Panc1 (cell line): ENCODE measurements around the gene LNPEP. TPM values are rescaled to one million over a fixed set of nuclear protein-coding genes. Genes with fewer than 3 reads are reported as not detected.

Experiments used
- ATAC-seq: fragments of 200-7000 bp; cut with Tn5 transposase; 2 replicates; pipeline ENCODE4 v1.9.1; 2020; ENCODE audit warnings: mild to moderate bottlenecking, moderate library complexity
- BruUV-seq: library from RNA; stranded (reverse); fragments of 400-500 nt; replicated peaks from 2 replicates; lab custom pipeline; 2021; lab: Mats Ljungman, UMichigan
- CTCF ChIA-PET: fragments of 300-600 bp; sonication (Branson Sonifier 250); formaldehyde crosslinking; loops from one replicate; lab custom pipeline; 2022; ENCODE audit warnings: antibody characterized with exemption; lab: Charles Lee
- POLR2A ChIA-PET: fragments of 300-600 bp; sonication (Branson Sonifier 250); formaldehyde crosslinking; loops from one replicate; lab custom pipeline; 2022; ENCODE audit warnings: antibody characterized with exemption; lab: Charles Lee
- DNase-seq: peaks from one replicate; pipeline ENCODE4 v3.0.0-alpha.2; 2010; ENCODE audit warnings: low read depth, low spot score
- H3K27ac ChIP-seq: 2 replicates; pipeline ENCODE4 v1.5.1; 2011; ENCODE audit warnings: mild to moderate bottlenecking, low read length, inconsistent platforms
- H3K27me3 ChIP-seq: fragments of 200-500 bp; sonication (Bioruptor generic); 2 replicates; pipeline ENCODE4 v1.6.0; 2014; ENCODE audit warnings: low read length, inconsistent platforms; ENCODE audit not compliant: control insufficient read depth, insufficient read depth
- H3K36me3 ChIP-seq: fragments of 200-500 bp; sonication (Bioruptor generic); 2 replicates; pipeline ENCODE4 v1.5.1; 2014; ENCODE audit warnings: inconsistent platforms, mild to moderate bottlenecking, low read length, moderate library complexity; ENCODE audit not compliant: control insufficient read depth, insufficient read depth
- H3K4me1 ChIP-seq: 2 replicates; pipeline ENCODE4 v1.5.1; 2011; ENCODE audit warnings: inconsistent platforms, mild to moderate bottlenecking, low read length, moderate library complexity; ENCODE audit not compliant: control insufficient read depth, insufficient read depth
- H3K4me3 ChIP-seq, 2 experiments: 2 replicates each; pipeline ENCODE4 v1.5.1; 2011 to 2012; ENCODE audit warnings: low read depth in 2 of 2, low read length in 2 of 2, mild to moderate bottlenecking in 2 of 2, inconsistent platforms in 1 of 2, moderate library complexity in 1 of 2
- H3K9me3 ChIP-seq: fragments of 200-500 bp; sonication (Bioruptor generic); 2 replicates; pipeline ENCODE4 v1.5.1; 2014; ENCODE audit warnings: low read depth, mild to moderate bottlenecking, inconsistent platforms, low read length, moderate library complexity; ENCODE audit not compliant: control insufficient read depth, insufficient read depth
- CTCF ChIP-seq: fragments of 450-650 bp; IDR thresholded peaks from 2 replicates; pipeline ENCODE4 v1.5.1; 2017; ENCODE audit warnings: mild to moderate bottlenecking
- POLR2AphosphoS5 ChIP-seq: IDR thresholded peaks from 2 replicates; pipeline ENCODE4 v1.6.1; 2012; ENCODE audit warnings: mild to moderate bottlenecking, low read depth, low read length, moderate library complexity
- REST ChIP-seq, 2 experiments: IDR thresholded peaks; 2 replicates each; pipeline ENCODE4 v1.6.1; 2011 to 2012; ENCODE audit warnings: low read depth in 2 of 2, control low read depth in 1 of 2, low read length in 1 of 2, mild to moderate bottlenecking in 1 of 2, moderate library complexity in 1 of 2; ENCODE audit not compliant: insufficient read depth in 1 of 2
- SIN3A ChIP-seq: IDR thresholded peaks from 2 replicates; pipeline ENCODE4 v1.6.1; 2012; ENCODE audit warnings: low read depth, mild to moderate bottlenecking, low read length, moderate library complexity, borderline replicate concordance; ENCODE audit not compliant: insufficient read depth
- TCF7L2 ChIP-seq: IDR thresholded peaks from 2 replicates; pipeline ENCODE4 v1.6.1; 2011; ENCODE audit warnings: mild to moderate bottlenecking, low read depth, low read length, inconsistent platforms
- in situ Hi-C: cut with HindIII; loops from 2 replicates; pipeline ENCODE4 v1.10.0; 2016; ENCODE audit warnings: low sequenced_read_pairs, low pct_unique_long_range_greater_than_20kb
- intact Hi-C: fragments of 100-400 bp; cut with micrococcal nuclease; formaldehyde crosslinking; loops from one replicate; pipeline ENCODE4 v1.10.0; 2022; ENCODE audit not compliant: unreplicated experiment
- total RNA-seq: library from RNA; stranded (reverse); gene quantifications from one replicate; pipeline ENCODE4 v1.2.1, GENCODE V29; 2021; ENCODE audit not compliant: unreplicated experiment

The LNPEP gene
- total RNA-seq, 1 experiment from 2014 or later = 46.6 TPM

- no peak for ATAC-seq
- no peaks in the 10 kb centered on the region for H3K4me1 ChIP-seq
- intact Hi-C loops (no loop called here), in situ Hi-C loops (no loop called here)
- no TSS peak for BruUV-seq
- H3K27me3 ChIP-seq = no peaks in the 10 kb centered on the region
- no peak for DNase-seq
- no peak overlapping the region for H3K4me3 ChIP-seq
- no peaks in the 10 kb centered on the region for H3K9me3 ChIP-seq
- POLR2A ChIA-PET = no interaction called here
- CTCF ChIA-PET = no interaction called here
- TF ChIP-seq SIN3A = no peak
- no peak for TF ChIP-seq TCF7L2
- no peak for TF ChIP-seq CTCF
- no peak for TF ChIP-seq POLR2AphosphoS5
- no peak for TF ChIP-seq REST (IDR thresholded peaks at IDR 0.05; ENCODE audit: insufficient read depth in 1 of 2, low read depth in 2 of 2, low read length in 1 of 2)
- H3K27ac ChIP-seq = no peak overlapping the region
- H3K36me3 ChIP-seq = peaks cover 8% of the 10 kb centered on the region; the same call in 1 of the 2 replicates
Measured at GRCh38 chr5:97006454-97007060, 70.7 kb downstream of the LNPEP start.

- POLR2A ChIA-PET = no interaction called here
Measured at GRCh38 chr5:97009212-97009898, 73.5 kb downstream of the LNPEP start.

More at GRCh38 chr5:97009212-97009898, 73.5 kb downstream of the LNPEP start:
- H3K27ac ChIP-seq = no peak overlapping the region
- no peaks in the 10 kb centered on the region for H3K27me3 ChIP-seq
- no peaks in the 10 kb centered on the region for H3K4me1 ChIP-seq
- H3K9me3 ChIP-seq = no peaks in the 10 kb centered on the region
- intact Hi-C loops = no loop called here
- TF ChIP-seq POLR2AphosphoS5 (no peak), REST (IDR thresholded peaks at IDR 0.05; ENCODE audit: insufficient read depth in 1 of 2, low read depth in 2 of 2, low read length in 1 of 2) (no peak), CTCF (no peak), SIN3A (no peak), TCF7L2 (no peak)
- DNase-seq (no peak), ATAC-seq (no peak)
- no peak overlapping the region for H3K4me3 ChIP-seq
- in situ Hi-C loops = no loop called here
- peaks cover 13% of the 10 kb centered on the region for H3K36me3 ChIP-seq
- BruUV-seq = no TSS peak
- CTCF ChIA-PET = no interaction called here
